Stimulated activated CD4-positive, alpha-beta T cell treated with anti-CD3 and anti-CD28 coated beads, Interleukin-4, amount 100 ng/mL, for 24 hours (primary cell): ENCODE measurements around the gene YWHAG.
"Not testable (repeated sequence)": the region's sequence is repeated elsewhere in the genome, so short reads cannot be mapped to it uniquely, and the experiment has no call there.

Experiments
- DNase-seq: peaks from one replicate; pipeline ENCODE4 v3.0.0-alpha.2; 2020

YWHAG gene

DNA sequence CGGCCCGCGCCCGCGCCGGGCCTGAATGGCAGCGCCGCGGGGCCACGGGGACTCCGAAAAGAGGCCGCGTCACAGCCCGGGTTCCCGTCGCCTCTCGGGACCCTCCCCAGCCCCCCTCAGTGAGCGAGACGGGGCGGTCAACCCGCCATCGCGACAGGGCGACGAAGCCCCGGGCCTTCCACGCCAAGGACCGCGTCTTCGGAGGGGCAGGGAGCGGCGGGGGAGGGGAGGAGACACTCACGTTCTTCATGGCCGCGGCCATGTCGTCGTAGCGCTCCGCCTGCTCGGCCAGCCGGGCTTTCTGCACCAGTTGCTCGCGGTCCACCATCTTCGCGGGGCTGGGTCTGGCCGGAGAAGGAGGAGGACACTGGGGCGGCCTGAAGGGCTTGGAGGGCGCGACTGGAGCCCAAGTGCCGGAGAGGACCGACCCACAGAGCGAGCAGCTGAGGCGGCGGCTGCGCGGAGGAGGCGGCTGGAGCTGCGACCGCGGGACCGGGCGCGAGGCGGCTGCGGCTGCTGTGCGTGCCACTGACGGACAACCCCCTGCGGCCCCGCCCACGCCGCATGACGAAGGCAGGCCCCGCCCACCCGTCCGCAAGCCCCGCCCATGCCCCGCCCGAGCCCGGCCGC lies at the start of gene YWHAG:
Gene YWHAG (minus strand): TSS at position 511 of the 630 bp plus-strand sequence. CDS start 183 bp downstream, at position 328.
- DNase-seq = peak; percentile 89

DNA sequence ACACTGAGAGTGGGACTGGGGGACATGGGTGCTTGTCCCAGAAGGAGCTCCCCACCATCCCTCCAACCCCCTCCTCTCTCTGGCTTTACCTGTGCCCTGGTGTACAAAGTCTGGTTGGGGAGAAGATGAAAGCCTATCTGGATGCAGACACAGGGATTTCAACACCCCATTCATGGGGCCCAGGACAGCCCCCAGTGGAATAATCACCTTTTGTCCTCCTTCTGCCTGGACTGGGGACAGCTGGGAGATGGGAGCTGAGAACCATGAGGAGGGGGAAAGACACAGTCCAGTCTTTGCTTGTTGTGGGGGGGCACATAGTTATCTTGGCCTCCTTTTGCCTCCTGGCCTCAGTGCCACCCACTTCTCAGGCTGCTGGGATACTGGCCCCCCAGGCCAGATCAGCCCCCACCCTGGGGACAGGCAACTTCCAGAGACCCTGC lies 49.4 kb upstream of the YWHAG start:
- no peak for DNase-seq

DNA sequence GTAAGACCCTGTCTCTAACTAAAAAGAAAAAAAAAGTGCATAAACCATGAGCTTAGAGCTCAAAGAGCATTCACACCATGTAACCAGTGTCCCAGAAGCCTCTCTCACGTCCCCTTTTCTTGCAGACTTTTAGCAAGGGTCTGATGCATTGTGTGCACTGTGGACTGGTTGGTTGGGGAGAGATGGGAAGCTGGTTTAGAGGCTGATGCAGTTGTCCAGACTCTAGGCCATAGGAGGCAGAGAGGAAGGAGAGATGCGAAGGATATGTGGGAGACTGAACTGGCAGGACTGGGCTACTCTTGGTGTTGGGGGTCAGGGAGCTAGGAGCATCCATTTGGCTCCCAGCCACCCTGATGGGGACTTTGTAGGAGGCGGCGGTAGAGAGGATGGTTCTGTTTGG lies 48.9 kb upstream of the YWHAG start:
- DNase-seq = no peak

DNA sequence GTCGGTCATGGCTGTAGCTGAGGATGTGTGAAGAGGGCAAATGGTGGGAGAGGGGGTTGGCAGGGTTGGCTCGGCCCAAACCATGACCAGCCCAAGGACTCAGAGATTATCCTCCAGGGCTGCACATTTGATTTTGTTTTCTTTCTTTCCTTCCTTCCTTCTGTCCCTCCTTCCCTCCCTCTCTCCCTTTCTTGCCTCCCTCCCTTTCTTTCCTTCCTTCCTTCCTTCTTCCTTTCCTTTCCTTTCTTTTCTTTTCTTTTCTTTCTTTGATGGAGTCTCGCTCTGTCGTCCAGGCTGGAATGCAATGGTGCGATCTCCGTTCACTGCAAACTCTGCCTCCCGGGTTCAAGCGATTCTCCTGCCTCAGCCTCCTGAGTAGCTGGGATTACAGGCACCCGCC lies 46.9 kb upstream of the YWHAG start:
- no peak for DNase-seq

DNA sequence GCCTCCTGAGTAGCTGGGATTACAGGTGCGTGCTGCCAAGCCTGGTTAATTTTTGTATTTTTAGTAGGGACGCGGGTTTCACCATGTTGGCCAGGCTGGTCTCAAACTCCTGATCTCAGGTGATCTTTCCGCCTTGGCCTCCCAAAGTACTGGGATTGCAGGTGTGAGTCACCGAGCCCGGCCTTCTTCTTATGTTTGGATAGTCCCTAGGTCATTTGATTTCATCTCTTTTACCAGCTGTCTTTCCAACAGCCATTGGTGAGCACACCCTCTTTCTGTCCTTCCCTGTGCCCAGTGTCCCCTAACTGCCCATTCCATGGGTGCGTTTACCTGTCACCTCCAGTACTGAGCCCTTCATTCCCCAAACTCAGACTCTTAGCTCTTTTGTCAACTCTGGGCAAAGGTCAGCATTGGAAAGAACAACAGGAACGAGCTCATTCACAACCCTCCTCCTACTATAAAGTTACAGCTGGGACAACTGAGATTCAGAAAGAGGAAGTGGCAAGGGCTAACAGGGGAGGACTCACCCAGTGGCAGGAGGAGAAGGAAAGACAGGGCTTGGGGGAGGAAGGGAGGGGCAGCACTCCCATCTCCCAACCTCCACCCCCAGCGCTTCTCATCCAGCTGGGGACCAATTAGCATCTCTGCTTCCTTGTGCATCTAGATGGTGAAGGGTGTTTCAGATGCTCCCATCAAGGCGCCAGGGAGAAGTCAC lies 45.1 kb upstream of the YWHAG start:
- no peak for DNase-seq

DNA sequence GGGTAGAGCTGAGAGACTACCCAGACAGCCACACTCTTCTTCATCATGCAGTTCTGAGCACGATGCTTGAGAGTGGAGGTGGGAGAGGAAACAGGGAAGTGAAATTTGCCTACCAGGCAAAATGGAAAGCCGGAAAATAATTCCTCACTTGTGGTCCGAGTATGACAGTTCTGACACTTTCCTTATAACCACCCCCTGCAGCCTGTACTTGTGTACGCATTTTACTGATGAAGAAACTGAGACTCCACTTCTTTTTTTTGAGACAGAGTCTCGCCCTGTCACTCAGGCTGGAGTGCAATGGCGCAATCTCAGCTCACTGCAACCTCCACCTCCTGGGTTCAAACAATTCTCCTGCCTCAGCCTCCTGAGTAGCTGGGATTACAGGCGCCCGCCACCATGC lies 44.3 kb upstream of the YWHAG start:
- not testable (repeated sequence) for DNase-seq

DNA sequence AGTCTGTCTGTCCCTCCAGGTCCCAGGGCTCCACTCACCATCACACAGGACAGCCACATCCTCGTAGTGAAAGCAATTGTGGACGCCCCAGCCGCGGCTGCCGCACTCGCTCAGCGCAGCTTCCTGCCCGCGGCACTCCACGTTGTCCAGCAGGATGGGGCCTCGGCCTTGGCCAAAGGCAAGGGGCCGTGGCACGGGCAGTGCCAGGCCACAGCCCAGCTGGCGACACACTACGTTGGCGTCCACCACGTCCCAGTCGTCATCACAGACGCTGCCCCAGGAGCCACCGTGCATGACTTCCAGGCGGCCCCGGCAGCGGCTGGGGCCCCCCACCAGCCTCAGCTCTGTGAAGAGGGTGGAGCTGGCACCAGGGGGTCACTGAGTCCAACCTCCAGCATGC lies 41.5 kb upstream of the YWHAG start:
- DNase-seq = no peak

DNA sequence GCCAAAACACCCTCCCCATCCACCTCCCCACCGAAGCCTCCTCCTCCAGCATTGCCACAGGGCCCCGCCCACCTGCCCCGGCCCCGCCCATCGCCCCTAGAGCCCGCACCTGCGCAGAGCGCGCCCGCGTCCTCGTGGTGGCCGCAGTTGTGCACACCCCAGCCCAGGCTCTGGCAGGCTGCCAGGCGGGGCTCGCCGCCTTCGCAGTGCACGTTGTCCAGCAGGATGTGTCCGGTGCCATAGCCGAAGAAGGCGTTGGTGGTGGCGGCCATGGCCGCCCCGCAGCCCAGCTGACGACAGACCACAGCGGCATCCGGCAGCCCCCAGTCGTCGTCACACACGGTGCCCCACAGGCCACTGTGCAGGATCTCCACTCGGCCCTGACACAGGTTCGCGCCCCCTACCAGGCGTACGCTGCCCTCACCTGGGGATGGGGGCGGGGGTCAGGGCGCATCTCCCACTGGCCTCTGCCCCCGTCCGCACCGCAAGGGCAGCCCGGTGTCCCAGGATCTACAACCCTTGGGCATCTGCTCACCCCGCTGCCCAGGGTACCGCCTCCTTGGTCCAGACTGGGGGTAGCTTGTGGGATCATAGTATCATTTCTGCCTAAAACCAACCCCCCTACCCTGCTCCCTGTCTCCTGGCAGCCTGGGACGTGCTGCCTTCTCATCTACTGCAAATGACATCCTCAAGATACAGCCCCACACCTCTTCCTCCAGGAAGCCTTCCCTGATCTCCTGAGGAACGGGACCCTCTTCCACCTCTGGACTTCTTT lies 38.8 kb upstream of the YWHAG start:
- peak; percentile 80 for DNase-seq

DNA sequence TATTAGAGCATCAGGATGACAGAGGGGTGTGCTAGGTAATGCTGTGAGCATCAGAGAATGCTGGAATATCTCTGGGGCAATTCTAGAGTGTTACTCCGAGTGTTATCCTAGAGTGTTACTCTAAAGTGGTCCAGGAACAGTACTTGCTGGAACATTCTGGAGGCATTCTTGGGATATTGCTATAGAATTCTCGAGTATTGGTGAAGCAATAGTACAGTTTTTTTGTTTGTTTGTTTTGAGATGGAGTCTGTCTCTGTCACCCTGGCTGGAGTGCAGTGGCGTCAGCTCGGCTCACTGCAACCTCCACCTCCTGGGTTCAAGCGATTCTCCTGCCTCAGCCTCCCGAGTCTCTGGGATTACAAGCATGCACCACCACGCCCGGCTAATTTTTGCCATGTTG lies 38.1 kb upstream of the YWHAG start:
- no peak for DNase-seq

DNA sequence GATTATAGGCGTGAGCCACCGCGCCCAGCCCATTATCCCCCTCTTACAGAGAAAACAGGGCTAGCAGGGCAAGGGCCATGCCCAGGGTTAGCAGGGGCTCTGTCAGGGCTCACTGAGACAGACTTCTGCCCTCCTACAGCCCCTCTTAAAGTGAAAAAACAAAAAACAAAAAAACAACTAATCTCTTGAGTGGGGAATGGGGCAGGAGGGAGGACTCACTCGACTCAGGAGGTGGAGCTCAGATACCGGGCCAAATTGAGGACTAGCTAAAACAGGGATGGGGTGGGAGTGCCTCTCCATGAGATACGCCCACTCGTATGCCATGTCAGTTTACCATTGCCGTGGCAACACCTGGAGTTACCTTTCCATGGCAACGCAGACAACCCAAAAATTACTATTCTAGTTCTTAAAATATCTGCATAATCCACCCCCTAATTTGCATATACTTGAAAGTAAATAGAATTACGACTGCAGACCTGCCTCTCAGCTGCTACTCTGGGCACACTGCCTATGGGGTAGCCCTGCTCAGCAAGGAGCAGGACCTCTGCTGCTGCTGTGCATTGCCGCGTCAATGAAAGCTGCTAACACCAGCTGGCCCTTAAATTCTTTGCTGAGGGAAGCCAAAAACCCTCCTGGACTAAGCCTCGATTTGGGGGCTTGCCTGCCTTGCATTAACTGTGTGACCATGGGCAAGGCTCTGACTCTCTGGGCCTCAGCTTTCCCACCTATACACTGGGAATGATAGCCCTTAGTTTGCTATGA lies 37.4 kb upstream of the YWHAG start:
- DNase-seq = no peak

DNA sequence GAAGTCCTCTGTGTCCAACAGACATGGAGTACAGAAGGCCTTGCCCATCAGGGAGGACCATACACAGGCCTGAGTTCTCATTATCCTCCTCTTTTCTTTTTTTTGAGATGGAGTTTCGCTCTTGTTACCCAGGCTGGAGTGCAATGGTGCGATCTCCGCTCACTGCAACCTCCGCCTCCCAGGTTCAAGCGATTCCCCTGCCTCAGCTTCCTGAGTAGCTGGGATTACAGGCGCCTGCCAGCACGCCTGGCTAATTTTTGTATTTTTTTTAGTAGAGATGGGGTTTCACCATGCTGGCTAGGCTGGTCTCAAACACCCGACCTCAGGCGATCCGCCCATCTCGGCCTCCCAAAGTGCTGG lies 36.8 kb upstream of the YWHAG start:
- not testable (repeated sequence) for DNase-seq

DNA sequence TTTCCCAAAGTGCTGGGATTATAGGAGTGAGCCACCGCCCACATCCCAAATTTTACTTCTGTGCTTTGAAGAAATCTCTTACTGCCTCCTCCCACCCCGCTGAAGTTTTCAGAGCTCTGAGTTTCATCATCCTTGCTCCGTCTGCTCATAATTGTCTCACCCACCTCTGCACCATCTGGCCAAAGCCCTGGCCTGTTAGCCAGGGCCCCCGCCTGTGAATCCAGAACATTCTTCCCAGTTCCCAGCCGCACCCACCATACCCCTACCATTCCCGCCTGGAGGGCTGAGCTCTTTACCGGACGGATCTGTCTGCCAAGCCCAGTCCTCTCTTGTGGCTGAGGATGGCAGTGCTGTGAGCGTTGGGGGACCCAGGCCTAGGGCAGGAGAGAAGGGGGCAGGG lies 36.2 kb upstream of the YWHAG start:
- no peak for DNase-seq

DNA sequence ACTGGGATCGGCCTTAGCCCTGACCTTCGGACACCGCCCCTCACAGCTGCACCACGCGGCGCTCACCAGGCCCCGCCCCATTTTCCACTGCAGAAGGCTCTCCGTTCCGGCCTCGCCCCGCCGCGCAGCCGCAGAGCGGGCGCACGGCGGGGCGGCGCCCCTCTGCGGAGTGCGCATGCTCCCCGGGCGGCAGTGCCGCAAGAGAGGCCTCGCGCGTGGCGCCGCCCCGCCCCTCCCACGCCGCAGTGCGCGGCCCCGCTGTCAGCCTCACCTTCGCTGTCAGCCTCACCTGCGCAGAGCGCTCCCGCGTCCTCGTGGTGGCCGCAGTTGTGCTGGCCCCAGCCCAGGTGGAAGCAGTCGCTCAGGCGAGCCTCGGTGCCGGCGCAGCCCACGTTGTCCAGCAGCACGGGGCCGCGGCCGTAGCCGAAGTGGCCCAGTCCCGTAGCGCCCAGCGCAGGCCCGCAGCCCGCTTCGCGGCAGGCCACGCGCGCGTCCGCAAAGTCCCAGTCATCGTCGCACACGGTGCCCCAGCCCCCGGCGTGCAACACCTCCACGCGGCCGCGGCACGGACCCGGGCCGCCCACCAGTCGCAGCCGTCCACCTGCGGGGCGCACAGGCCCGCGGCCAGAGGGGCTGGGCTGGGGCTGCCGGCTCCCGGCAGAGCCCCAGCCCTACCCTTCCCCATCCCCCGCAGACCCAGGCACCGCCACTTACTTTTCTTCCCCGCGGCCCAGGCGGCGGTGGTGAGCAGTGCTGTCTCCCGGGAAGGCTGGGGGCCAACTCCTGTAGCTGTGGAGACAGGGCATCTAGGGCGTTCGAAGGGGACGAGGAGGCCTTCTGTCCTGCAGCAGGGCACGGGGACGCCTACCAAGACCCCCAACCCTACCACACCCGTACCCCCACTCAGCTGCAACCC lies 34.6 kb upstream of the YWHAG start:
- peak; percentile 89 for DNase-seq

DNA sequence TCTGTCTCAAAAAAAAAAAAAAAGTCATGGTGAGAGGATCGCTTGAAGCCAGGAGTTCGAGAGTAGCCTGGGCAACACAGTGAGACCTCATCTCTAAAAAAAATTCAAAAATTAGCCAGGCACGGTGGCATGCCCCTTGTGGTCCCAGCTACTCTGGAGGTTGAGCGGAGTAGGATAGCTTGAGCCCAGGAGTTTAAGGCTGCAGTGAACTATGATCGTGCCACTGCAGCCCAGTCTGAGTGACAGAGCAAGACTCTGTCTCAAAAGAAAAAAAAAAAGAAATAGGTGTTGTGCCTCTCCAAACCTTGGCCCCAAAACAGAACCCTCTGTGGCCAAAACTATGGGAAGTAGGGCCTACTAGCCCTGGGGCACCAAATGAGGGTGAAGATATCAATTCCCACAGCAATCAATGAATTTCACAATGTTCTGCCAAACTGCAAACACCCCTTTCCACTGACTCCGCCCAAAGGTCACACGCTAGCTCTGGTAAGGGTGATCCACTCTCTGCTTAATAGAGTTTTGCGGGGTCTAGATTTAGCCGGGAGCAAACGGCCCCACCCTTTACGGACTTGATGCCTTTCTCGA lies 33.8 kb upstream of the YWHAG start:
- no peak for DNase-seq

DNA sequence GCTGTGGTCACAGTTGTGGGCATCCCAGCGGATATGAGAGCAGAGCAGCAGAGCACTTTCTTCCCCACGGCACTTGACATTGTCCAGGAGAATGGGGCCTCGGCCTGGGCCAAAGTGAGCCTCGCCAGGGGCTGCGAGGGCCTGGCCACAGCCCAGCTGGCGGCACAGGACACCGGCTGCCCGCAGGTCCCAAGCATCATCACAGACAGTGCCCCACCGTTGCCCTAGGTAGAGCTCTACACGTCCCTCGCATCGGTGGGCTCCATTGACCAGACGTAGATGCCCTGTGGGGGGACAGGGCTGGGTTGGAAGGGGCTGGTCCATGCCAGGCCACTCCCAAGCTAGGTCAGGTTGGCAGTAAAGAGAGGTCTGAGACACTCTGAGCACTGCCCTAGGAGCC lies 31.3 kb upstream of the YWHAG start:
- no peak for DNase-seq

DNA sequence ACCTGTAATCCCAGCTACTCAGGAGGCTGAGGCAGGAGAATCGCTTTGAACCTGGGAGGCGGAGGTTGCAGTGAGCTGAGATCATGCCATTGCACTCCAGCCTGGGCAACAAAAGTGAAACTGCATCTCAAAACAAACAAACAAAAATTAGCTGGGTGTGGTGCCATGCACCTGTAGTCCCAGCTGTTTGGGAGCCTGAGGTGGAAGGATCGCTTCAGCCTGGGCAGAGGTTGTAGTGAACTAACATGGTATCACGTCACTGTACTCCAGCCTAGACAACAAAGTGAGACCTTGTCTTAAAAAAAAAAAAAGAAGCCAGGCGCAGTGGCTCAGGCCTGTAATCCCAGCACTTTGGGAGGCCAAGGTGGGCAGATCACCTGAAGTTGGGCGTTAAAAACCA lies 29.0 kb upstream of the YWHAG start:
- DNase-seq = not testable (repeated sequence)

DNA sequence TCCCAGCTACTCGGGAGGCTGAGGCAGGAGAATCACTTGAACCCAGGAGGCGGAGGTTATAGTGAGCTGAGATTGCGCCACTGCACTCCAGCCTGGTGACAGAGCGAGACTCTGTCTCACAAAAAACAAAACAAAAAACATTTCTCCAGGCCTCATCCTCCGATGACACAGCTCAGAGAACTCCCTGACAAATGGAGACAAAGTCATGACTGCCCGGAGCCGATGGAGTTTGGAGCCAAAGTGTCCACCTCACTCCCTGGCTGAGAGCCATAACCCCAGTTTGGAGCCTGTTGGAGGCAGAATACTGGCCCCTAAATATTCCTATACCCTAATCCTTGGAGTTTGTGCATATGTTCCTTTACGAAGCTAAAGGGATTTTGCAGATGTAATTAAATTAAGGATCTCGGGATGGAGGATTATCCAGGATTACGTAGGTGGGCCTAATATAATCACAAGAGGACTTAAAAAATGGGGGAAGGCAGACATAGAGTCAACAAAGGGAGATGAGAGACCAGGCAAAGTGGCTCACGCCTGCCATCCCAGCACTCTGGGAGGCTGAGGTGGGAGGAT lies 28.0 kb upstream of the YWHAG start:
- DNase-seq = no peak

DNA sequence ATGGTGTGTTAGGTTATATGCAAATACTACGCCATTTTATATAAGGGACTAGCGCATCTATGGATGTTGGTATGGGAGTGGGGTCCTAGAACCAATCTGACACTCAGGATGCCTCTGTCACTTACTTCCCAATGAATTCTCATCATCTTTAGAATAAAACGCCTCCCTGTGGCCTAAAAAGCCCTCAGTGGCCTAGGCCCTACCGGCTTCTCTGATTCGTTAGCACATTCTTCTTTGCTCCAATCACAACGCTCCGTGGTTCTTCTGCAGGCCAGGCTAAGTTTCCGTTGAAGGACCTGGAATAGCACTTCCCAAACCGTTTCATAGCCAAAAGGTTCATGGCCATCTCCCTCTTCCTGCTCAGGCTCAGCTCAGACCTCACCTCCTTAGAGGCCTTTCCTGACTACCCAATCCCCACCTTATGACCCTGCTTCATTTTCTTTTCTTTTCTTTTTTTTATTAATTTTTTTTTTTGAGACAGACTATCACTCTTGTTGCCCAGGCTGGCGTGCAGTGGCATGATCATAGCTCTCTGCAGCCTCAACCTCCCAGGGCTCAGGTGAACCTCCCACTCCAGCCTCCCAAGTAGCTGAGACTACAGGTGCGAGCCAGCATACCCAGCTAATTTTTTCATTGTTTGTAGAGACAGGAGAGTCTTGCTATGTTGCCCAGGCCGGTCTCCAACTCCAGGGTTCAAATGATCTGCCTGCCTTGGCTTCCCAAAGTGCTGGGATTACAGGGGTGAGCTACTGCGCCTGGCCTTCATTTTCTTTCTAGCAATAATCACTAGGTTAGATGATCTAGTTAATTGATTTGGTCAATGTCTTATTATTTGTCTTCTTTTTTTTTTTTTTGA lies 24.5 kb upstream of the YWHAG start:
- no peak for DNase-seq

DNA sequence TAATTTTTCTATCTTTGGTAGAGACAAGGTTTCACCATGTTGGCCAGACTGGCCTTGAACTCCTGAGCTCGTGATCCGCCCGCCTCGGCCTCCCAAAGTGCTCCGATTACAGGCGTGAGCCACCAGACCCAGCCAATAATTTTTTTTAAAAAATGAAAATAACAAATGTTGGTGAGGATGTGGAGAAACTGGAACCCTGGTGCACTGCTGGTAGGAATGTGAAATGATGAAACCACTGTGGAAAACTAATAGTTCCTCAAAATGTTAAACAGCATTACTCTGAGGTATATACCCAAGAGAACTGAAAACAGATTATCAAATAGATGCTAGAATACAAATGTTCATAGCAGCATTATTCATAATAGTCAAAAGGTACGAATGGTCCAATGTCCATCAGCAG lies 23.0 kb upstream of the YWHAG start:
- DNase-seq = no peak

DNA sequence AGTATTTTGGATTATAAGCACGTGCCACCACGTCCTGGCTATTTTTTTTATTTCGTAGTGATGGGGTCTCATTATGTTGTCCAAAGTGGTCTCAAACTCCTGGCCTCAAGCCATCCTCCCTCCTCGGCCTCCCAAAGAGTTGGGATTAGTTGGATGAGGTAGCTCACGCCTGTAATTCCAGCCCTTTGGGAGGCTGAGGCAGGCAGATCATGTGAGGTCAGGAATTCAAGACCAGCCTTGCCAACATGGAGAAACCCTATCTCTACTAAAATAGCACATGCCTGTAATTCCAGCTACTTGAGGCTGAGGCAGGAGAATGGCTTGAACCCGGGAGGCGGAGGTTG lies 21.8 kb upstream of the YWHAG start:
- no peak for DNase-seq
